PC-3 (cell line): ENCODE measurements around the gene AGPAT1. TPM values are rescaled to one million over a fixed set of nuclear protein-coding genes. Genes with fewer than 3 reads are reported as not detected.

Experiments used
- ATAC-seq: fragments of 200-7000 bp; cut with Tn5 transposase; 2 replicates; pipeline ENCODE4 v1.9.1; 2020; ENCODE audit warnings: mild to moderate bottlenecking, moderate library complexity
- BruUV-seq: library from RNA; stranded (reverse); fragments of 400-500 nt; replicated peaks from 2 replicates; lab custom pipeline; 2021; lab: Mats Ljungman, UMichigan
- CTCF ChIA-PET: fragments of 300-600 bp; sonication (Branson Sonifier 250); formaldehyde crosslinking; loops from one replicate; lab custom pipeline; 2022; ENCODE audit warnings: antibody characterized with exemption; lab: Charles Lee
- POLR2A ChIA-PET: fragments of 300-600 bp; sonication (Branson Sonifier 250); formaldehyde crosslinking; loops from one replicate; lab custom pipeline; 2022; ENCODE audit warnings: antibody characterized with exemption; ENCODE audit not compliant: unreplicated experiment; lab: Charles Lee
- DNase-seq: peaks from one replicate; pipeline ENCODE4 v3.0.0-alpha.2; 2015
- H2AFZ ChIP-seq: fragments of 300-600 bp; sonication (generic); 2 replicates; pipeline ENCODE4 v1.6.0; 2016; ENCODE audit warnings: antibody characterized with exemption, low read length
- H3F3A ChIP-seq: fragments of 300-600 bp; sonication (generic); one replicate; pipeline ENCODE4 v1.6.0; 2017; ENCODE audit warnings: antibody characterized with exemption, low read length, control low read depth, mild to moderate bottlenecking; ENCODE audit not compliant: unreplicated experiment
- H3K27ac ChIP-seq: fragments of 300-600 bp; sonication (generic); 2 replicates; pipeline ENCODE4 v1.5.1; 2016; ENCODE audit warnings: mild to moderate bottlenecking, low read length
- H3K27me3 ChIP-seq: fragments of 300-600 bp; sonication (generic); 2 replicates; pipeline ENCODE4 v1.6.1; 2016; ENCODE audit warnings: low read length, mixed read lengths
- H3K36me3 ChIP-seq: fragments of 300-600 bp; sonication (generic); 2 replicates; pipeline ENCODE4 v1.6.1; 2016; ENCODE audit warnings: low read depth, mixed run types, low read length, mixed read lengths
- H3K4me1 ChIP-seq: fragments of 300-600 bp; sonication (generic); 2 replicates; pipeline ENCODE4 v1.5.1; 2016; ENCODE audit warnings: low read length; ENCODE audit not compliant: insufficient read depth
- H3K4me2 ChIP-seq: fragments of 300-600 bp; sonication (generic); 2 replicates; pipeline ENCODE4 v1.6.0; 2016; ENCODE audit warnings: low read length
- H3K4me3 ChIP-seq: fragments of 300-600 bp; sonication (generic); 2 replicates; pipeline ENCODE4 v1.5.1; 2016; ENCODE audit warnings: mild to moderate bottlenecking, low read length, mixed read lengths
- H3K79me2 ChIP-seq: fragments of 300-600 bp; sonication (generic); 2 replicates; pipeline ENCODE4 v1.6.1; 2017; ENCODE audit warnings: low read length, mixed read lengths
- H3K9ac ChIP-seq: fragments of 300-600 bp; sonication (generic); 2 replicates; pipeline ENCODE4 v1.6.0; 2016; ENCODE audit warnings: mild to moderate bottlenecking, low read length
- H3K9me2 ChIP-seq: fragments of 300-600 bp; sonication (generic); replicated peaks from 2 replicates; pipeline ENCODE4 v1.6.1; 2016; ENCODE audit warnings: mixed run types, low read length, mixed read lengths
- H3K9me3 ChIP-seq: fragments of 300-600 bp; sonication (generic); 2 replicates; pipeline ENCODE4 v1.6.1; 2016; ENCODE audit warnings: low read length, mixed read lengths
- H4K20me1 ChIP-seq: fragments of 300-600 bp; sonication (generic); 2 replicates; pipeline ENCODE4 v1.6.1; 2016; ENCODE audit warnings: low read length, mixed read lengths
- CTCF ChIP-seq: fragments of 300-600 bp; sonication (generic); conservative IDR thresholded peaks from 2 replicates; pipeline ENCODE4 v1.5.1; 2017; ENCODE audit warnings: antibody characterized with exemption, low read depth, mild to moderate bottlenecking, low read length
- EZH2 ChIP-seq: fragments of 300-600 bp; sonication (generic); IDR thresholded peaks from one replicate; pipeline ENCODE4 v1.6.1; 2017; ENCODE audit warnings: antibody characterized with exemption, mild to moderate bottlenecking, low read length; ENCODE audit not compliant: unreplicated experiment
- EZH2phosphoT487 ChIP-seq: fragments of 300-600 bp; sonication (generic); IDR thresholded peaks from 2 replicates; pipeline ENCODE4 v1.6.1; 2018; ENCODE audit warnings: mild to moderate bottlenecking, antibody characterized with exemption, low read length, borderline replicate concordance
- intact Hi-C: fragments of 100-400 bp; cut with micrococcal nuclease; formaldehyde crosslinking; loops from 2 replicates; pipeline ENCODE4 v1.9.0; 2023
- total RNA-seq: library from RNA; depleted of rRNA; stranded (reverse); fragments of >200 nt; gene quantifications from 2 replicates; pipeline ENCODE4 v1.2.3, GENCODE V29; 2014

AGPAT1 gene
- total RNA-seq, 1 experiment from 2014 or later = 59.6 TPM

GRCh38 chr6:32203426-32204267 lies 27.8 kb upstream of the AGPAT1 start:
- no peak for TF ChIP-seq CTCF
- no peak for TF ChIP-seq EZH2
- no peak for TF ChIP-seq EZH2phosphoT487
- no peak overlapping the region for H2AFZ ChIP-seq
- no peak overlapping the region for H3K27ac ChIP-seq
- ATAC-seq (no peak), DNase-seq (no peak)
- no peak overlapping the region for H3K4me3 ChIP-seq
- no peaks in the 10 kb centered on the region for H3F3A ChIP-seq
- intact Hi-C loops = no loop called here
- BruUV-seq = no TSS peak
- CTCF ChIA-PET = no interaction called here
- H3K4me1 ChIP-seq = no peaks in the 10 kb centered on the region
- H3K27me3 ChIP-seq = no peaks in the 10 kb centered on the region
- no peaks in the 10 kb centered on the region for H3K9me2 ChIP-seq
- POLR2A ChIA-PET = interaction anchor here (0.5 kb wide), 1 partner anchor 65 kb away, joined by 5 read pairs; no protein-coding TSS in a partner anchor
- H3K79me2 ChIP-seq = no peaks in the 10 kb centered on the region
- no peak overlapping the region for H3K9ac ChIP-seq
- no peaks in the 10 kb centered on the region for H3K36me3 ChIP-seq
- H4K20me1 ChIP-seq = no peaks in the 10 kb centered on the region
- H3K9me3 ChIP-seq = no peaks in the 10 kb centered on the region
- H3K4me2 ChIP-seq = no peak overlapping the region

GRCh38 chr6:32202186-32202585 lies 26.3 kb upstream of the AGPAT1 start:
- no peak overlapping the region for H3K27ac ChIP-seq
- no peak overlapping the region for H3K4me2 ChIP-seq
- ChIA-PET POLR2A (no interaction called here), CTCF (no interaction called here)
- no peak for ATAC-seq
- no peaks in the 10 kb centered on the region for H3F3A ChIP-seq
- H2AFZ ChIP-seq = no peak overlapping the region
- no peaks in the 10 kb centered on the region for H3K79me2 ChIP-seq
- H3K4me1 ChIP-seq = no peaks in the 10 kb centered on the region; the same call in 1 of the 2 replicates
- no peaks in the 10 kb centered on the region for H3K9me3 ChIP-seq
- DNase-seq = no peak
- H4K20me1 ChIP-seq = no peaks in the 10 kb centered on the region
- no peaks in the 10 kb centered on the region for H3K36me3 ChIP-seq
- H3K9me2 ChIP-seq = no peaks in the 10 kb centered on the region
- BruUV-seq = no TSS peak
- no peak overlapping the region for H3K9ac ChIP-seq
- no peaks in the 10 kb centered on the region for H3K27me3 ChIP-seq
- intact Hi-C loops = no loop called here
- no peak overlapping the region for H3K4me3 ChIP-seq
- TF ChIP-seq EZH2phosphoT487 = no peak
- TF ChIP-seq EZH2 = no peak
- TF ChIP-seq CTCF = no peak

GRCh38 chr6:32200711-32201475 lies 25.0 kb upstream of the AGPAT1 start:
- no TSS peak for BruUV-seq
- CTCF ChIA-PET = no interaction called here
- H3K4me3 ChIP-seq = no peak overlapping the region
- no peak for DNase-seq
- H3K9ac ChIP-seq = no peak overlapping the region
- peaks cover 7% of the 10 kb centered on the region; the same call in 1 of the 2 replicates for H3K4me1 ChIP-seq
- no peak overlapping the region for H3K4me2 ChIP-seq
- intact Hi-C loops = no loop called here
- no peak overlapping the region for H2AFZ ChIP-seq
- no peaks in the 10 kb centered on the region for H3K36me3 ChIP-seq
- H3K79me2 ChIP-seq = no peaks in the 10 kb centered on the region
- H3K9me2 ChIP-seq = no peaks in the 10 kb centered on the region
- no peaks in the 10 kb centered on the region for H3F3A ChIP-seq
- POLR2A ChIA-PET = no interaction called here
- TF ChIP-seq EZH2 = no peak
- no peak for TF ChIP-seq CTCF
- ATAC-seq = no peak
- no peak overlapping the region for H3K27ac ChIP-seq
- no peaks in the 10 kb centered on the region for H4K20me1 ChIP-seq
- H3K9me3 ChIP-seq = no peaks in the 10 kb centered on the region
- H3K27me3 ChIP-seq = no peaks in the 10 kb centered on the region
